WI38 (cell line): ENCODE data around the gene RPL22.

Experiments
- H3K4me3 ChIP-seq: 2 replicates; pipeline ENCODE4 v1.5.1; 2011; ENCODE audit warnings: low read depth, mild to moderate bottlenecking, control low read depth, low read length
- CTCF ChIP-seq: IDR thresholded peaks from 2 replicates; pipeline ENCODE4 v1.5.1; 2012; ENCODE audit warnings: low read depth, mild to moderate bottlenecking, control low read depth, low read length

Gene RPL22

GRCh38 chr1:6148497-6149241 lies 50.7 kb downstream of the RPL22 start:
- H3K4me3 ChIP-seq = no peak overlapping the region
- TF ChIP-seq CTCF = no peak

GRCh38 chr1:6145864-6146410 lies 53.5 kb downstream of the RPL22 start:
- no peak for TF ChIP-seq CTCF

DNA sequence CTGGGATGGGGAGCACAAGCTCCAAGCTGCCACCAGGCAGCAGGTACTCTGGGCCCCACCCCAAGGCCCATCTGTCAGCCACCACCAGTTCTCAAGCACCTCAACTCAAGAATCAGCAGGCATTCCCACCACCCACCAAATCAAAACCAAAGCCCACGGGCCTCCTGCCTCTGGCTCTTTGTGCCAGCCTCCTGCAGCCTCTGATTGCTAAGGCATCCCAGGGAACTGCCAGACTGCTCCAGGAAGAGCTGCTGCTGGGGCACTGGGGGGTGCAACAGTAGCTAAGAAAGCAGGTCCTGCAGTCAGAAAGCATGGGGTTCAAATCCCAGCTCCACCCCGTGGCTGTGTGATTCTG lies 54.0 kb downstream of the RPL22 start:
- no peak overlapping the region for H3K4me3 ChIP-seq
- TF ChIP-seq CTCF = no peak

More at GRCh38 chr1:6145864-6146410, 53.5 kb downstream of the RPL22 start:
- H3K4me3 ChIP-seq = no peak overlapping the region

- no peak overlapping the region for H3K4me3 ChIP-seq
- TF ChIP-seq CTCF = no peak
Measured at GRCh38 chr1:6144647-6145395, 54.6 kb downstream of the RPL22 start.

GRCh38 chr1:6144175-6144574 lies 55.2 kb downstream of the RPL22 start:
- TF ChIP-seq CTCF = no peak

GRCh38 chr1:6143395-6143794 lies 56.0 kb downstream of the RPL22 start:
- no peak overlapping the region for H3K4me3 ChIP-seq
- TF ChIP-seq CTCF = no peak

More at GRCh38 chr1:6144175-6144574, 55.2 kb downstream of the RPL22 start:
- H3K4me3 ChIP-seq = no peak overlapping the region

GRCh38 chr1:6142734-6143133 lies 56.7 kb downstream of the RPL22 start:
- no peak overlapping the region for H3K4me3 ChIP-seq
- TF ChIP-seq CTCF = no peak
